ENCODE data around the gene STK33.

STK33 gene

DNA sequence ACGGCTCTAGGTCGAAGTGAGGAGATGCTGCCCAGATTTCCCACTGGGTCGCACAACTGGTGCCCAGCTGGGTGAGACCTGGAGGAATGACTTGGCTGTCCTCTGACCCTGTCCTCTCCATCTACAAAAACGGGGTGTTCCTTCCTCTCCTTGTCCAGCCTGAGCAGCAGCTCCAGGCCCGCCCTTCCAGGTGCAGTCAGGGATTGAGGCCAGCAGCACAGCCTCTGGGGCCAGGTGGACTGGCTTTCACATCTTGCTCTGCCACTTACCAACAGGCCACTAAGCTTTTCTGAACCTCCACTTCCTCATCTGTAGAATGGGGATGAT lies 238.6 kb downstream of the STK33 start:
- TF ChIP-seq, protein P1, sequence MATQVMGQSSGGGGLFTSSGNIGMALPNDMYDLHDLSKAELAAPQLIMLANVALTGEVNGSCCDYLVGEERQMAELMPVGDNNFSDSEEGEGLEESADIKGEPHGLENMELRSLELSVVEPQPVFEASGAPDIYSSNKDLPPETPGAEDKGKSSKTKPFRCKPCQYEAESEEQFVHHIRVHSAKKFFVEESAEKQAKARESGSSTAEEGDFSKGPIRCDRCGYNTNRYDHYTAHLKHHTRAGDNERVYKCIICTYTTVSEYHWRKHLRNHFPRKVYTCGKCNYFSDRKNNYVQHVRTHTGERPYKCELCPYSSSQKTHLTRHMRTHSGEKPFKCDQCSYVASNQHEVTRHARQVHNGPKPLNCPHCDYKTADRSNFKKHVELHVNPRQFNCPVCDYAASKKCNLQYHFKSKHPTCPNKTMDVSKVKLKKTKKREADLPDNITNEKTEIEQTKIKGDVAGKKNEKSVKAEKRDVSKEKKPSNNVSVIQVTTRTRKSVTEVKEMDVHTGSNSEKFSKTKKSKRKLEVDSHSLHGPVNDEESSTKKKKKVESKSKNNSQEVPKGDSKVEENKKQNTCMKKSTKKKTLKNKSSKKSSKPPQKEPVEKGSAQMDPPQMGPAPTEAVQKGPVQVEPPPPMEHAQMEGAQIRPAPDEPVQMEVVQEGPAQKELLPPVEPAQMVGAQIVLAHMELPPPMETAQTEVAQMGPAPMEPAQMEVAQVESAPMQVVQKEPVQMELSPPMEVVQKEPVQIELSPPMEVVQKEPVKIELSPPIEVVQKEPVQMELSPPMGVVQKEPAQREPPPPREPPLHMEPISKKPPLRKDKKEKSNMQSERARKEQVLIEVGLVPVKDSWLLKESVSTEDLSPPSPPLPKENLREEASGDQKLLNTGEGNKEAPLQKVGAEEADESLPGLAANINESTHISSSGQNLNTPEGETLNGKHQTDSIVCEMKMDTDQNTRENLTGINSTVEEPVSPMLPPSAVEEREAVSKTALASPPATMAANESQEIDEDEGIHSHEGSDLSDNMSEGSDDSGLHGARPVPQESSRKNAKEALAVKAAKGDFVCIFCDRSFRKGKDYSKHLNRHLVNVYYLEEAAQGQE (IDR thresholded peaks at IDR 0.05; ENCODE audit: low read depth): no peak
- no peak for TF ChIP-seq TCF12 (IDR thresholded peaks at IDR 0.05; ENCODE audit: low read depth)
- no peak for TF ChIP-seq FOXM1 (IDR thresholded peaks at IDR 0.05; ENCODE audit: borderline replicate concordance, low read depth)
- TF ChIP-seq, protein P2, sequence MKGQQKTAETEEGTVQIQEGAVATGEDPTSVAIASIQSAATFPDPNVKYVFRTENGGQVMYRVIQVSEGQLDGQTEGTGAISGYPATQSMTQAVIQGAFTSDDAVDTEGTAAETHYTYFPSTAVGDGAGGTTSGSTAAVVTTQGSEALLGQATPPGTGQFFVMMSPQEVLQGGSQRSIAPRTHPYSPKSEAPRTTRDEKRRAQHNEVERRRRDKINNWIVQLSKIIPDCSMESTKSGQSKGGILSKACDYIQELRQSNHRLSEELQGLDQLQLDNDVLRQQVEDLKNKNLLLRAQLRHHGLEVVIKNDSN (IDR thresholded peaks at IDR 0.05): no peak
- TF ChIP-seq EP300 (IDR thresholded peaks at IDR 0.05; ENCODE audit: borderline replicate concordance): no peak
- no peak for TF ChIP-seq TAF1 (IDR thresholded peaks at IDR 0.05; ENCODE audit: low read depth)
- no peak for TF ChIP-seq CEBPB (IDR thresholded peaks at IDR 0.05)
- TF ChIP-seq YY1 (IDR thresholded peaks at IDR 0.05; ENCODE audit: low read depth): no peak
- no peak for TF ChIP-seq ZBTB7A (IDR thresholded peaks at IDR 0.05; ENCODE audit: low read depth)

DNA sequence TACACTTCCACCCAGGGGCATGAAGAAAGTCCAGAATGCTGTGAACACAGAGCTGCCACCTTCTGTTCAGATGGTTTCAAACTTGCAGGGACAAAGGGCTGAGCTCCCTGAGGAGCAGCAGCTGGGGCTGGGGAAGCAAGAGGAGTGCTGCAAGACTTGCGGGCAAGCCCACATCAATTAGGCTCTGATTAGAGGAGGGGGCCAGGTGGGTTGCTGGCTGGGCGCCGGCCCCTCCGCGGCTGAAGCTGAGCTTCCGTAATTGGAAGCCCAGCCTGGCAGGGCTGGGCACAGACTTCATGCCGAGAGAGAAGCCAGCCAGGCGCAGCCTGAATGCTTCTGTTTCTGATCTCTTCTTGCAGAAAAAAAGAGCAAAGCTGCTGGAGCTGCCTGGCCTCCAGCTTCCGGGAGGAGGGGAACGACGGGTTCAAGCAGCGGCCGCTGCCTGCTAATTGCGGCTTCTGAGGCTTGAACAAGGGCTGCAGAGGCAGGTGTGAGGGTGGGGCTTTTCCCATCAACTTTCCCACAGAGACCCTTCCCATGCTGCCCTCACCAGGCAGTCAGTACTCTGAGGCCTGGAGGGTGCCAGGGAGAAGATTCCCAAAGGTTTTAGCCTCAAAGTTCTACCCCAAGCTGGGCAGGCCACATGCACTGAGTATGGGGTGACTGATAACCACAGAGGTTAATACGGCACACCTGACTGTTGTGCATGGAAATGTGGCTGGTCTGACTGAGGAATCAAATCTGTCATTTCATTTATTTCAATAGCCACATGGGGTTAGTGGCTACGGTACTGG lies 239.2 kb downstream of the STK33 start:
- TF ChIP-seq TCF12 (IDR thresholded peaks at IDR 0.05; ENCODE audit: low read depth) (0 out of 2 replicates have a peak, but pooled peaks have one; percentile 47), TAF1 (IDR thresholded peaks at IDR 0.05; ENCODE audit: low read depth) (no peak), ZBTB7A (IDR thresholded peaks at IDR 0.05; ENCODE audit: low read depth) (peak; percentile 78; the same call in 1 of the 2 replicates), NFIC (IDR thresholded peaks at IDR 0.05) (0 out of 2 replicates have a peak, but pooled peaks have one; percentile 16)
- TF ChIP-seq, protein P3, sequence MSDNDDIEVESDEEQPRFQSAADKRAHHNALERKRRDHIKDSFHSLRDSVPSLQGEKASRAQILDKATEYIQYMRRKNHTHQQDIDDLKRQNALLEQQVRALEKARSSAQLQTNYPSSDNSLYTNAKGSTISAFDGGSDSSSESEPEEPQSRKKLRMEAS (IDR thresholded peaks at IDR 0.05): 0 out of 2 replicates have a peak, but pooled peaks have one; percentile 18
- TF ChIP-seq, protein P1 (IDR thresholded peaks at IDR 0.05; ENCODE audit: low read depth): no peak

DNA sequence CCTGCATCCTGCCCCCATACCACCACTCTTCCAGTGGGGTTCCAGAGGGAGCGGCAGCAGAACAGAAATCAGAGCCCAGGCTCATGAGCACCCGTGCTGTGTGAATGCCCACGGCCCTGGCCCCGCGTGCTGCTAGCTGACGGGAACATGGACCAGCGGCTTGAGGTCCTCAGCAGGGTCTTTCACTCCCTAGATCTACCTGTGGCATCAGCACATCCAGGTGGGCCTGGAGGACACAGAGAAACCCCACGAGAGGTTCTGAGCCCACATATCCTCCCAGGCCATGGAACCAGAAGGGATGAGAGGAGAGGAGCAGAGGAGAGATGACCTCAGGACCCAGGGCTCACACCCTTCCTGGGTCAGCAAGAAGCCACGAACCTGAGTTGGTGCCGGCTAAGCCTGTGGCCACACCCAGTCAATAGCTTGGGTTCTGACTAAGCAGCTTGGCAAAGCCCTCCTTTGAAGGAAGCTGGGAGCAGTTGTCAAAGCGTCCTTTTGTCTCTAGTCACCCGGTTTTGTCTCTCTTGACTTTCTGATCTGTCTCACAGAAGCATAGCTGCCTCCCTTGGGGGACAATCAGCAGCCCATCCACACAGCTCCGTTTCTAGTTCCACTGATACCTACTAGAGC lies 241.0 kb downstream of the STK33 start:
- TF ChIP-seq ZBTB7A (IDR thresholded peaks at IDR 0.05; ENCODE audit: low read depth) (no peak), CEBPB (IDR thresholded peaks at IDR 0.05) (no peak), EGR1 (IDR thresholded peaks at IDR 0.05) (no peak), FOXM1 (IDR thresholded peaks at IDR 0.05; ENCODE audit: borderline replicate concordance, low read depth) (no peak), CREB1 (IDR thresholded peaks at IDR 0.05; ENCODE audit: low read depth) (no peak), NFIC (IDR thresholded peaks at IDR 0.05) (no peak)

DNA sequence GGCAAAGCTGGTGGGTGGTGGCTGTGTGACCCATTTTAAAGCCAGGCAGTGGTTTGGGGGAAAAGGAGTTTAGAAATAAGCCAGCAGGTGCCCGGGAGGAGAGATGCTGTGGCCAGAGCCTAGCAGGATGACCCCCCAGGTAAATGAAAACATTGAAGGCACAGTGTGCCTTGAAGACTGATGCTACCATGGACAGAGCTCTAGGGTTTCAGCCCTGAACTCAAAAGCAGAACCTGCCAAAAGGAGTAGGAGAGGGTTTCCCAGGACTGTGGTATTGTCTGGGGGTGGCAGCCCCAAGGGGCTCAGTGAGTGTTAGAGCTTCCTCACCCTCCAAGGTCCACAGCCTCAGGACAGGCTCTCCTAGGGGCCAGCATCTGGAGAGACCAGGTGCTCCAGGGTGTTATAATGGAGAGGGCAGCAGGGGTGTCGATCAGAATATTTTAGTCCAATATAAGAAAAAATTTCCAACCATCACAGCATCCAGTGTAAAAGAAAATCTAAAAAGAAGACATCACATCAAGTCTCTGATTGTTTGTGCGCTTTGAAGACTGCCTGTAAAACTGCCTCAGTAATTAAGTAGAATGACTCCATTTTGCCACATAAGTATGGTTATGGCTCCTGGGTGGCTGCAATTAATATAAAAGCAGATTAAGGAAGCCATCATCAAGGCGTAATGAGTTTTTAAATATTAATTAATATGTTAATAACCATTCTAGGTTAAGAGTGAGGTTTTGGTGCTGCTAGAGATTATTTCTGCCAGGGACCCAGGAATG lies 241.7 kb downstream of the STK33 start:
- TF ChIP-seq, protein P1 (IDR thresholded peaks at IDR 0.05; ENCODE audit: low read depth): peak; percentile 82
- no peak for TF ChIP-seq CEBPB (IDR thresholded peaks at IDR 0.05)

DNA sequence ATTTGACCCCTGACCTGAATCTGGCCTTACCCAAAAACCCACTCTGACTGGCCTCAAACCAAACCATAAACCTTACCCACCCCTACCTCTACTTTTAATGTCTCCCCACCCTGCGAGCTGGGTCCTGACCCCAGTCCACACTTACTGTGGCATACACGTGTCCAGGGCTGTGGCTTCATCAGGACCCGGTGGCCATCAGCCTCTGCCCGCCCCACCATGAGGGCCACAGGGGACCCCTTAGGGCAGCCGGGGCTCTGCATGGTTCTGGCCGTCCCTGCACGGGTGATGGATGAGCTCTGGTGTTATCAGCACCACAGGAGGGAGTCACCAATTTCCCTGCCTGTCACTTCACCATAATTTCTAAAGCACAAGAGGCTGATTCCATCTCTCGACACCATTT lies 242.8 kb downstream of the STK33 start:
- TF ChIP-seq, protein P3 (IDR thresholded peaks at IDR 0.05): no peak
- TF ChIP-seq EP300 (IDR thresholded peaks at IDR 0.05; ENCODE audit: borderline replicate concordance): no peak
- TF ChIP-seq, protein P2 (IDR thresholded peaks at IDR 0.05): no peak
- TF ChIP-seq EGR1 (IDR thresholded peaks at IDR 0.05): no peak

Data from Ishikawa (cell line).